Measurements from ENCODE around the gene CTNNA2.

Gene CTNNA2

DNA sequence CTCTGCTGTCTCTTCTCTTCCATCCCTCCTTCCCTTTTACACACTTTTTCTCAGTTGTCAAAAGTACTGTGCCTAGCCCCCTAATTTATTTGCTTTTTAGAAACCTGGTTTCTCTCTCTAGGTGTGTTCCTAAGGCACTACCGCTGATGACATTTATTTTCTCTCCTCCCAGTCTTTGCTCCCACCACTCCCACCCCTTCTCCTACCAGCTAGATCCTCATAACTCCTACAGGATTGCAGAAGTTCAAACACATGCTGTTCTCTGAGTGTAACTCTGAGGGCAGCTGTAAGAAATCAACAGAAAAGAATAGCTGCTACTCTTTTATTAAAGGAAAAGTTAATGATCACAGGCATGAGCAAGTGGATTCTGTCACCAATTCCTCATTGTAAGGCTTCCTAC lies 814.0 kb downstream of the CTNNA2 start:
- DNase-seq (ENCODE audit: low read depth in 2 of 2), result no peak

DNA sequence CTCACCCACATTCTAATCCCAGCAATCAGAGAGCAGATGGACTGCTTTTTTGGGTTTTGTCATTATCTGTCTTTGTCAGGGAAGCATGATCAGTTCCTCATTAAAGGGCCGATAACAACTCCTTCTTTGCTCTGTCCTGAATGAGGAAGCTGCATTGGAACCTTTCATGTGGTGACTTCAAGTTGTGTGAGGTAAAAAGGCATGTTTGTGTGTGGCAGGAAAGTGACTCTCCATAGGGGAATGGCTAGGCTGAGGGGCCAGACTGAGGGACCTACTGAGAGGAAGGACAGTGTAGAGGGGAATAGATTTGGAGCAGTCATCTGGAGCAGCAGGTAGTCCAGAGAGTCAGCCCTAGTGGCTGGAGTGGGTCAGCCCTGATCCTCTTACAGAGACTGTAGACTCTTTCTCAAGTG lies 815.3 kb downstream of the CTNNA2 start:
- no peak for DNase-seq (ENCODE audit: low read depth in 2 of 2)

DNA sequence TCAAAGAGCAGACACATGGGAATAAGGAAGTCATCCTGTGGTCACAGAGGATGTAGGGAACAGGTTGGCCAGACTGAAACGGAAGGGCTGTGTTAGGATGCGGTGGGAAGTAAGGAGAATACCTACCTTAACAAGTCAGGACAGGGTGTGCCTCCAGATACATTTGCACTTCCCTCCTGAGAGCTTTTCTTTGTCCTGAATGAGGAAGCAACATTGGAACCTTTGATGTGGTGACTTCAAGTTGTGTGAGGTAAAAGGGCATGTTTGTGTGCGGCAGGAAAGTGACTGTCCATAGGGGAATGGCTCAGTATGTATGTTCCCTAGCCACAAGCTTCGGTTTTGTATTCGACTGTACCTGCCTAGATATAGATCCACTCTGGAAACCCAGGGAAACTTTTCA lies 816.6 kb downstream of the CTNNA2 start:
- no peak for DNase-seq (ENCODE audit: low read depth in 2 of 2)

DNA sequence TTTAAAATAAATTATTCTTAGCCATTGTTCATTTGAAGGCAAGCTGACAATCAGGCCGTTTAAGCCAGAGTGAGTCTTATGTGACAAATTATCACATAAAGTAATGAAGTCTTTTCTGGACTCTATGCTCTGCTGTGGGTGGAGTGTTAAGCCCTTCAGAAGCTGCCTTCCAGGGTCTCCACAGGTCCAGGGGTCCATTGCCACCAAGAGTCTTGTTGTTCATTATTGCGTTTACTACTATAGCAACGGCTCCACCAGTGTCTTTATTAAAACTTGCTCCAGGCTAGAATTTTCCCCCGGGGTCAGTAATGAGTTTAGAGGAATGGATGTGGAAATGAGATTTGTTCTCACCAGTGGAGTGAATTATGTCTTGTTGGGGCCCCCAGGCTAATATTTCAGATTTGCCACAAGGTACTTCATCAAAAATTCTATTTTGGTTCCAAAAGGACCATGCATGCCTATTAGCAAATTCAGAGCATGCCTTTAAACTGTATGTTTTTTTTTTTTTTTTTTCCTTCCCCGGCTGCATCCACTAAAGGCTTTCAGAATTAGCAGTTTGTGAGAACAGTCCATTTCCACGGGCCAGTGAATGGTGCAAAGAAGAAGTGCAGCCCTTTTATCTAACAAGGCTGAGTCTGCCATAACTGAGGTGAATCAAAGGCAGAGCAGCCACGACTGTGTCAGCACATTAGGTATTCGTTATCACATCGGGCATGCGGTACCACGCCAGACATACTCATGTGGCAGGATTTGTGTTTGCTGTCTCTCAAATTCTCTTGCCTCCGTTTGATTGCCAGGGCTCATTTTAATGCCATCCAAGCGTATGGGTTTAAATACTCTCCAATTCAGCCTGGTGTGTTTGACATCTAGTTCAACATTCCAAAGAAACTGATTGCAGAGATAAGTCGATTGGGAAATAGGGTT lies 817.9 kb downstream of the CTNNA2 start:
- DNase-seq (ENCODE audit: low read depth in 2 of 2), result no peak

DNA sequence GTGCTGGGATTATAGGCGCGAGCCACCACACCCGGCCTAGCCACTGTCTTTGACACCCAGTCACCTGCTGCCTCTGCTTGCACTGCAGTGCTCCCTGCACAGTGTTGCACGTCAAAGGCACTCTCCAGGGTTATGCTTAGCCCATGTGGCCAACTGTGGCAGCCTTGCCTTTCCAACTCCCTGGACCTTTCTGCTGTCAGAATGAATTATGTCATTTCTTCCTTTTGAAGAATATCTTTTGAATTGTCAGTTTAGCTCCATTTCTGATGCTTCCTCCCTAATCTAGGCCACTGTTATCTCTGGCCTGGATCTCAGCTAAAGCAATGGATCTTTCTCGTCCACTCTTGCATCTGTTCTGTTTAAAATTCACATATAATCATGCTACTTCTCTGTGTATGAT lies 821.0 kb downstream of the CTNNA2 start:
- DNase-seq (ENCODE audit: low read depth in 2 of 2), result no peak

DNA sequence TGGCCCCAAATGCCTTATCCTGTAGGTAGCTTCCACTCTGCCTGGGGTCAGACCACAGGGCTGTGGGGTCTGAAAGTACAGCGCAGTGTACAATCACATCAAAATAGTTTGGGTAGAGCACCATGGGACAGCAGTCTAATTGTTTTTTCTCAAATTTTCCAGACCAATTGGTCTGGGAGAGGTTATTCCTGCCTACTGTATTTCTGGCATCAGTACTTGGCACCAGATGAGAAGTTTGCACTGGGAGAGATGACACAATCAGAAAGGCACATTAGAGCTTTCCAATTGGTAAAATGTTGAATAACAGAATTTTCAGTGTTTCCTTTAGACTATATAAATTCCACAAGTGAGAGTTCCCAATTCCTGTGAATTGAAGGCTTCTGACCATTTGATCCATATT lies 822.6 kb downstream of the CTNNA2 start:
- DNase-seq (ENCODE audit: low read depth in 2 of 2), result no peak

DNA sequence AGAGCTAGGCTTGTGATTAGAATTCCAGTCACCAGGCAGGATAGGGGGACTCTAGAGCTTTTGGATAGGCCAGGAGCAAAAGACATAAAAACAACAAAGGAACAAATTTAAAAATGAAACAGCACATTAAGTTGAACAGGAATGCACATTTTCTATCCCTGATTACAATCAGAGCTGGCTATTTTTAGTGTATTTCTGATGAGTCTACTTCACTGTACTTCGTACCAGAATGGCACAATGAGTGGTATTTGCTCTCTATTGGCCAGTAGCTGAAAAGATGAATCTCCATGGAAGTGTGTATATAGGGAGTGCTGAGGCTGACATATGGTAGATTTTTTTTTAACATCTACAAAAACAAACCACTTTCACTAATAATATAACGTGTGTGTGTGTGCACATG lies 825.9 kb downstream of the CTNNA2 start:
- DNase-seq (ENCODE audit: low read depth in 2 of 2), result no peak

DNA sequence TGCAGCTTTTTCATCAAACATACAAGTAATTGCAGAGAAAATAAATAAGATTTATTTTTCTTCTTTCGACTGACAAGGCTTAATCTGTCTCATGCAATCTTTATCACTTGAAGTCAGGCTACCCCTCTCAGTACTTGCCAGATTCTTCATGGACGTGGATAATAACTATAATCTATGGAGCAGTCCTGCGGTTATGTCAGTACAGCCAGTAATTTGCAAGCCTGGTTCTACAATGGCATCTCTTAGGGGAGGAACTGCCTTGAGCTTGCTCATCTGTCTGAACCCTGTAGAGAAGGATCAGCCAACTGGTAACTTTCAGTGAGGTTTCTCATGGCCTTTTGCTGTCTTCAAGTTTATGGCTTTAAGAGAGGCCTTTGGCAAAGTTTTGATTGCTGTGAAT lies 827.2 kb downstream of the CTNNA2 start:
- no peak for DNase-seq (ENCODE audit: low read depth in 2 of 2)

DNA sequence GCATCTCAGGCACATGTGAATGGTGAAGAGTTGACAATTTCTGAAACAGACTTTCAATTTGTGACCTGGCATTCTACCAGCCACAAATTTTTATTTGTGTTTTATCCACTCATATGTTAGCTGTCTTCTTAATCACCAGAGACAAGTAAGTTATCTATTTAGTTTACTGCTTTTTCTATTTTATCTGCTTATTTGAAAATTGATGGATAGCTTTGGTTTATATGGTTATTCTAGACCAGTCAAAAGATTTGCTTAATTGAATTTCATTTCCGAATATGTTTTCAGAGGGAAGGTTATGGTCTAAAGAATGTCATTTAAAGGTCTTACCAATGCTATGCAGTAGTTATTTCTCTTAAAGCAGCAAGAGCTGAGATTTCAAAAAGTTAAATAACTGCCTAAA lies 835.2 kb downstream of the CTNNA2 start:
- DNase-seq (ENCODE audit: low read depth in 2 of 2), result no peak

DNA sequence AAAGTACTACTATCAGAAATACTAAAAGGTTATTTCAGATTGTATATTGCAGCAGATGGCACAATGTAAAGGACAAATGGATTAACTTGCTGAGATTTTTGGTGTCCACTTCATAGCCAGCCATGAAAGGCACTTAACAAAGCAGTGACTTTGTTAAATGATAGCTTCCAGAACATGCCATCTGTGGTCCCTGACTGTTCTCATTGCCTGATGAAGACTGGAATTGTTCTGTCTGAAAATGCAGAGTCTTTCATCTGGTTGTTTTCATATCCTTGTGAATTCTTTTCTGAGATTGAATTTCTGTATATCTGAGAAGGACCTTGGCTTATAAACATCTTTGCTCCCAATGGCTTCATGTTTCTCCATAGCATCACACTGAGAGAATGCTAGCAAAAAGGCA lies 836.1 kb downstream of the CTNNA2 start:
- no peak for DNase-seq (ENCODE audit: low read depth in 2 of 2)

DNA sequence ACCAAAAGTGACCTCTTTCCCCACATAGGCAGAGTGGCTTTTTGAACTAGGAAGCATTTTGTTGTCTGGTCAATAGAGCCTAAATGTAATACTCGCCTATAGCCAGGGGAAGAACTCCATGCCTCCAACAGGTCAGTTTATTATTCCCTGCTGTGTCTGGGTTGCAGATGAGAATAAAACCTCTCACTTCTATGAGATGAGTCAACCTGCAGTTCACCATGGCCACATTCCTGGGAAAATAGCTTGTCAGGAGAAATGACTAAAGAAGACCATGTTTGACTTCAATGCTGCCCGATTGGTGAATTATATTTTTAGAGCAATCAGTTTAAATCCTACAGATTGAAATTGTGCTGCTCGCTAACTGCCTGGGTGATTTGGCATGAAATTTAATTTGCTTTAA lies 838.4 kb downstream of the CTNNA2 start:
- DNase-seq (ENCODE audit: low read depth in 2 of 2), result no peak

DNA sequence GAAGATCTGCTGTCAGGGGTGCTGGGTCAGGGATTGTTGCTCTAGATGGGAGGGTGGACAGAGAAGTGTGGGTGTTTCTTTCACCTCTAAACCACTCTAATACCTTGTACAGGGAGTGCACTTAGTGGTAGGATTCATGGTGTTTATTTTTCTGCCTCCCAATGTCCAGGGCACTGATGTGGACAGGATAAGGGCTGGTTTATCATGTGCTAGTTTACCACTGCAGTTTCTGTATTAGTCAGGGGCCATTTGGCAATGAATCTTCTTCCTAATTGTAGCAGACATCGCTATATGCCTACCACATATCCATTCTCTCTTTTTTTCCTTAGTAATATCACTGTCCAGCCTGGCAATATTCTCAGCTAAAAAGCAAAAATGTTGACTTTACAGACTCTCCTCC lies 842.0 kb downstream of the CTNNA2 start:
- DNase-seq (ENCODE audit: low read depth in 2 of 2), result no peak

DNA sequence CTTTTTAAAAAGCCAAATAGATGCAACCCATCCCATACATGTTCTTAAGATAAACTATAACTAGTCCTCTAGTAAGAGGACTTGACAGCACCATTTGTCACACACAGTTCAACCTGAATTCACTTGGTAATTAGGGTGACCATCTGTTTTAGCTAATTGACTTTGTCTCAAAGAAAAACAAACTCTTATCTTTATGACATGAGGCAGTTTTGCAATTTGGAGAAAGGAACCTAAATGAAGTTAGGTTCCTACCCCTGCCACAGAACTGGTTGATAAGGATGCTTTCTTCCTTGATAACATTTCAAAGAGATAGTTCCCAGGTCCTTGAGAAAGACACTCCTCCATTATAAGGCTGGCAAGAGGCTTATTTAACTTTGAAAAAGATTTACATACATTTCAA lies 849.1 kb downstream of the CTNNA2 start:
- no peak for DNase-seq (ENCODE audit: low read depth in 2 of 2)

DNA sequence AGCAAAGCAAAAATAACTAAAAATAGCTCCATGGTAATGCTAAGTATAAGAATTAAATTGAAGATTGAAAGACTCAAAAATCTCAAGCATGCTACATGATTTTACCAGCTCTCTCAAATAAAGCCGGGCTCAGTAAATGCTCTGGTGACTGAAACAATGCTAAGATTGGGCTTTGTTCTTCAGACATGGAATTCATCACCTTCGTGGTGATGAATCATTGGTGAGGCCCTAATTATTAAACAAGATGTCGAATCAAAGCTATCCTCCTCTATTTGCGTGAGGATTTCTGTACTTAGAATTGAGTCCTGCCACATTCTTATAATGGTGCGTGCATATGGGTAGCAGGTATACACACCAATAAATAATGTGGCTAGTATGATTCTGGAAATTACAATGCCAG lies 850.5 kb downstream of the CTNNA2 start:
- no peak for DNase-seq (ENCODE audit: low read depth in 2 of 2)

DNA sequence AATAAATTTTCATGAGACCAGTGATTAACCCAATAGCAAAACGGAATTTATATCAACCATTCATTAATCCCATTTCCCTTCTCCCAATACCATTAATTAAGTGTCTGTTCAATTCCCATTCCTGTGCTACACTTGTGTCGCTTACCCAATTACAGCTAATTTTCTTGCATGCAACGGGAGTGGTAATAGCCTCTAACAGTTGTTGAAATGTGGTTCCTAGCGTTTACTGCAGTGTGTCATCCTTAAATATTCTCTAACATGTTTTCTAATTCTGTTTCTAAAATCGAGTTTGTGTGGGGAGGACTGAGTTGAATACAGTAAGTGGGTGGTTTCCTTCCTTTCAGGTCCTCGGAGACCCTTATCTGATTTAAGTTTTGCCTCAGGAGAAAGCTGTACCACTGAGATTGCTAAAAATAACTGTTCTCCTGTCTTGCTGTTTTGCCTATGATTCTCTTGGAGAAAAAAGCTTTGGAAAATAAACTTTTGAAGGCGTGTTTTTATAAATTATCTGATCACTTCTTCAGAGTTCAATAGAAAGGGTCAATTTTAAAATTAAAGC lies 851.0 kb downstream of the CTNNA2 start:
- no peak for DNase-seq (ENCODE audit: low read depth in 2 of 2)

DNA sequence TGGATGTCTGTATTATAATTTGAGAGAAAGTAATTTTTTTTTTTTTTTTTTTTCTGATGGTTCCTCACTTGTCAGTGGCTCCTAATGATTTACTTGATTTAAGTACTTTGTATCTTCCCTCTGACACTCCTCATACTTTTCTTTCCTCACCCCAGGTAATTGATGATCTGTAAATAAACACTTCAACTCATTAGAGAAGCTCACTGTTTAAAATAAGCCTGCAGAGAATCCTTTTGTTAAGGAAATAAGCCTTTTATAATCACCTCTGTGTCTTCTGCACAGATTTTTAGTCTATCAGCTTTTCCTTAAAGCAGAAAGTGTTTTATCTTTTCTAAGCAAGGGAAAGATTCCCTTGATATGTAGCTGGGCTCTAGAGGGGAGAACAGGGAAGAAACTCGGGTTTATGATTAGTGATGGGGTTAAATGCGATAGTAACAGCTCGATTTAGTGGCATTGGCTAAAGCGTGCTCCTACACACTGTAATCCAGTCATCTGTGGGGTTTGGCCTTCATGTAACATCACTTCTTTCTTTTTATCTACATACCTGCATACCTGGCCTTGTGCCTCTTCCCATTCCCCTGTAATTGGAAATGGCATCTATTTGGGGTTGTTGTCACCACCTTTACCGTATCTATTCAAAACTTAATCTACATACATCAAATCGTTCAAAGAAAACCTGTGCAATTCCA lies 851.8 kb downstream of the CTNNA2 start:
- DNase-seq (ENCODE audit: low read depth in 2 of 2), result no peak

DNA sequence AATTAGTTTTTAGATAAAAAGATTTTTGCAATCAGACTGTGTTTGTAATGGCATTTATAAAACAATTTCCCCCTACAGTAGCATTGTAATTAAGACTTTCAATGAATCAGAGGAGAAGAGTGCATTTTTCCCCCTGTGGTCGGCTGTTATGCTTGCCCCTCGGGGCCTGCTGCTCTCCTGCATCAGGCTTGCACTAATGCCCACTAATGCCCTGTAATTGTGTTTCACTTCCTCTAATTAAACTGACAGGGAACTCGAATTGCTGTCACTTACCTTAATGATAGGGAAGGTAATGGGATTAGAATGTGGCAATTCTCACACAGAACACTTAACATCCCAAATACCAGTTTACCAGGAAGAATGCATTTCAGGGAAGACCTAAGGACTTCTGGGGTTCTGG lies 852.9 kb downstream of the CTNNA2 start:
- DNase-seq (ENCODE audit: low read depth in 2 of 2), result no peak

DNA sequence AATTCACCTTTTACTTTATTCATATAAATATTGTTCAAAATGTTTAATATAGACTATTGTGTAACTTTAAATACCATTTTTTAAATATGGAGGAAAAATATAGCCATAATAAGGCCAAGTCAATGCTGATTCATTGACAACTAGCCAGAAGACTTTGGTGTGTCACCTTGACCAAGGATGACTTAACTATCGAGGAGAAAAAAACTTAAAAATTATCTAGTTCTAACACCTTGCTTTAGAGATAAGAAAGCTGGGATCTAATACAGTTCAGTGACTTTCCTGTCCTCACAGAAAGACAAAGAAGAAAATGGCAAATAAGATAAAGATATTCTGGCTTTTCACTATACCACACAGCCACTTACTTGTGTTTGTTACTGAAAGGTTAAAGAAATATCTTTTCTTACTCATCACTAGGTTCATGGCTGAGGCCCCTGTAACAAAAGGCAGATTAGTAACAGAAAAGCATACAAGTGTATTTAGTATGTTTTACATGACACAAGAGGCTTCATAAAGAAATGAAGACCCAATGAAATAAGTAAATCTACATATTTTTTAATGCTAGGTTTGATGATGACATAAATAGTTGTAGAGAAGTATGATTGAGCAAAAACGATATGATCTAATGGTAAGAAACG lies 857.6 kb downstream of the CTNNA2 start:
- no peak for DNase-seq (ENCODE audit: low read depth in 2 of 2)

DNA sequence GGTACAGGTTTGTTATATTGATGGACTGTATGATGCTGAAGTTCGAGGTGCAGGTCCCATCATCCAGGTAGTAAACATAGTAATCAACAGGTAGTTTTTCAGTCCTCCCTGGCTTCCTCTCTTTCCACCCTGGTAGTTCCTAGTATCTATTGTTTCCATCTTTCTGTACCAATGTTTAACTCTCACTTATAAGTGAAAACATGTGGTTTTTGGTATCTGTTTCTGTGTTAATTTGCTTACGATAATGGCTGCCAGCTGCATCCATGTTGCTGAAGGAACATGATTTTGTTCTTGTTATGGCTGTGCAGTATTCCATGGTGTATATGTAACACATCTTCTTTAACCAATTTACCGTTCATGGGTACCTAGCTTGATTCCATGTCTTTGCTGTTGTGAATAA lies 861.3 kb downstream of the CTNNA2 start:
- DNase-seq (ENCODE audit: low read depth in 2 of 2), result no peak

DNA sequence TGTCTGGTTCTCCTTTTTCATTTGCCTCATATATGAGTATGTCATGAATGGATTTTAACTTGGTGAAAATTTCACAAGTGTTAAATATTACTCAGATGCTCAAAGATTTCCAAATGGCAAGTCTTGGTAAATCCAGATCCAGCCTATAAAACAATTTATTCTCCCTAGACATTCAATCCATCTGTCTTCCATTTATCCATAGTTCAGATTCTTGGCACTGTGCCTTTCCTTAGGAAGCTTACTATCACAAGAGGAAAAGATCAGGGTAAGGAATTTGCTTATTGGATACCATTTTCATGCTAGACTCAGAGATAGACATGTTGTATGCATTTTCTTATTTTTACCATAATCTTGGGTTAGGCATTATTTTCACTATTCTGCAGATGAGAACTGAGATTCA lies 864.2 kb downstream of the CTNNA2 start:
- DNase-seq (ENCODE audit: low read depth in 2 of 2), result no peak

DNA sequence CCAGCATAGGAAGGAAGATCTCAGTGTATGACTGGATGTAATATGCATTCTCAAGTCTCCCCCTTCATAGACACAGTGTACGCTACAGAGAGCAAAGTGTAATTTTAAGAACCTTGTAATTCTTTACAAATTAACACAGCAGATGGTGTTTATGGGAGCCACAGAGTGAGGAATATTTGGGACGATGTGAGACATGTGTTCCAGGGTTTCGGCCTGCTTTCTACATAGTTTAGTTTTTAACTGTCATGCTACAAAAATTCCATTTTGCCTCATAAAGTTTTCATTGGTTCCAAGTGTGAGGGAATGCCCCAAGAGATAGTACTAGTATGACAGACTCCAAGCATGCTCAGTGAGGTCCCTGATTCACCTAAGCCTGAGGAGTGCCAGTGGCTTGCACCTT lies 867.9 kb downstream of the CTNNA2 start:
- no peak for DNase-seq (ENCODE audit: low read depth in 2 of 2)

DNA sequence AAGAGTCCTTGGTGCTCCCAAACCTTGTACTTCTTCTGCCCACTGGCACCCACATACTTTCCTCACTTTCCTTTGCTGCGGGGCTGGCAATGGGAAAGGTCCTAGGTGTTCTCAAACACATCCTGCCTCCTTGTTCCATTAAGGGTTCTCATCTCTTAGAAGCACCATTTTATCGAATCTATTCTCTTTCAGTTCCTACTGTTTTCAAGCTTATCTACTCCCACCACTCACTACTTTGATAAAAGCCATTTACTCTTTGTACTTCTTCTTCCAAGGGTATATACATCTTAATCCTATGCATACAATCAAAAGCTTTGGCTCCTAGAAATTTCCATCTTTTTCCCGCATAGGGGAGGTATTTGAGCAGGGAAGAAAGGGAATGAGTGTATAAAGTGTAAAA lies 868.8 kb downstream of the CTNNA2 start:
- DNase-seq (ENCODE audit: low read depth in 2 of 2), result no peak

DNA sequence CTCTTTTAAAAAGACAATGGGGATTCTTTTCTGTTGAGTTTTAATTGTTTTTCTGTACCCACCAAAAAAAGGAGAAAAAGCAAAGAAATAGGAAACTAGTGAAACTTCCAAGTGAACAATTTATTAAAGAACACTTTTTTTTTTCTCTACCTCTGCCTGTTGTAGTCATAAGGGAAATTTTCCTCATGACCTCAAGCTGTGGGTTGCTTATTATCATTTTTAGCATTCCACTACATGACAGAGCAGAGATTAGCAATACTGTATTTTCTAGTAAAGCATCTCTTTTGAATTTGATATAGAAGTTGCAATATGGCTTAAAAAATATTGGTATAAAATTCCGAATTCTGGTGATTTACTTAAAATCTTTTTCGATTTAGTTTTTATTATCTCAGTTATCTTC lies 879.6 kb downstream of the CTNNA2 start:
- DNase-seq (ENCODE audit: low read depth in 2 of 2), result no peak
